Panc1 (cell line): ENCODE results near the gene RPL28. TPM values are rescaled to one million over a fixed set of nuclear protein-coding genes. Genes with fewer than 3 reads are reported as not detected.

Experiments used
- ATAC-seq: fragments of 200-7000 bp; cut with Tn5 transposase; 2 replicates; pipeline ENCODE4 v1.9.1; 2020; ENCODE audit warnings: mild to moderate bottlenecking, moderate library complexity
- BruUV-seq: library from RNA; stranded (reverse); fragments of 400-500 nt; replicated peaks from 2 replicates; lab custom pipeline; 2021; lab: Mats Ljungman, UMichigan
- CTCF ChIA-PET: fragments of 300-600 bp; sonication (Branson Sonifier 250); formaldehyde crosslinking; loops from one replicate; lab custom pipeline; 2022; ENCODE audit warnings: antibody characterized with exemption; lab: Charles Lee
- POLR2A ChIA-PET: fragments of 300-600 bp; sonication (Branson Sonifier 250); formaldehyde crosslinking; loops from one replicate; lab custom pipeline; 2022; ENCODE audit warnings: antibody characterized with exemption; lab: Charles Lee
- DNase-seq: peaks from one replicate; pipeline ENCODE4 v3.0.0-alpha.2; 2010; ENCODE audit warnings: low read depth, low spot score
- H3K27ac ChIP-seq: 2 replicates; pipeline ENCODE4 v1.5.1; 2011; ENCODE audit warnings: mild to moderate bottlenecking, low read length, inconsistent platforms
- H3K27me3 ChIP-seq: fragments of 200-500 bp; sonication (Bioruptor generic); 2 replicates; pipeline ENCODE4 v1.6.0; 2014; ENCODE audit warnings: low read length, inconsistent platforms; ENCODE audit not compliant: control insufficient read depth, insufficient read depth
- H3K36me3 ChIP-seq: fragments of 200-500 bp; sonication (Bioruptor generic); 2 replicates; pipeline ENCODE4 v1.5.1; 2014; ENCODE audit warnings: inconsistent platforms, mild to moderate bottlenecking, low read length, moderate library complexity; ENCODE audit not compliant: control insufficient read depth, insufficient read depth
- H3K4me1 ChIP-seq: 2 replicates; pipeline ENCODE4 v1.5.1; 2011; ENCODE audit warnings: inconsistent platforms, mild to moderate bottlenecking, low read length, moderate library complexity; ENCODE audit not compliant: control insufficient read depth, insufficient read depth
- H3K4me3 ChIP-seq, 2 experiments: 2 replicates each; pipeline ENCODE4 v1.5.1; 2011 to 2012; ENCODE audit warnings: low read depth in 2 of 2, low read length in 2 of 2, mild to moderate bottlenecking in 2 of 2, inconsistent platforms in 1 of 2, moderate library complexity in 1 of 2
- H3K9me3 ChIP-seq: fragments of 200-500 bp; sonication (Bioruptor generic); 2 replicates; pipeline ENCODE4 v1.5.1; 2014; ENCODE audit warnings: low read depth, mild to moderate bottlenecking, inconsistent platforms, low read length, moderate library complexity; ENCODE audit not compliant: control insufficient read depth, insufficient read depth
- CTCF ChIP-seq: fragments of 450-650 bp; IDR thresholded peaks from 2 replicates; pipeline ENCODE4 v1.5.1; 2017; ENCODE audit warnings: mild to moderate bottlenecking
- POLR2AphosphoS5 ChIP-seq: IDR thresholded peaks from 2 replicates; pipeline ENCODE4 v1.6.1; 2012; ENCODE audit warnings: mild to moderate bottlenecking, low read depth, low read length, moderate library complexity
- REST ChIP-seq, 2 experiments: IDR thresholded peaks; 2 replicates each; pipeline ENCODE4 v1.6.1; 2011 to 2012; ENCODE audit warnings: low read depth in 2 of 2, control low read depth in 1 of 2, low read length in 1 of 2, mild to moderate bottlenecking in 1 of 2, moderate library complexity in 1 of 2; ENCODE audit not compliant: insufficient read depth in 1 of 2
- SIN3A ChIP-seq: IDR thresholded peaks from 2 replicates; pipeline ENCODE4 v1.6.1; 2012; ENCODE audit warnings: low read depth, mild to moderate bottlenecking, low read length, moderate library complexity, borderline replicate concordance; ENCODE audit not compliant: insufficient read depth
- TCF7L2 ChIP-seq: IDR thresholded peaks from 2 replicates; pipeline ENCODE4 v1.6.1; 2011; ENCODE audit warnings: mild to moderate bottlenecking, low read depth, low read length, inconsistent platforms
- in situ Hi-C: cut with HindIII; loops from 2 replicates; pipeline ENCODE4 v1.10.0; 2016; ENCODE audit warnings: low sequenced_read_pairs, low pct_unique_long_range_greater_than_20kb
- intact Hi-C: fragments of 100-400 bp; cut with micrococcal nuclease; formaldehyde crosslinking; loops from one replicate; pipeline ENCODE4 v1.10.0; 2022; ENCODE audit not compliant: unreplicated experiment
- total RNA-seq: library from RNA; stranded (reverse); gene quantifications from one replicate; pipeline ENCODE4 v1.2.1, GENCODE V29; 2021; ENCODE audit not compliant: unreplicated experiment

RPL28 gene
- total RNA-seq, 1 experiment from 2014 or later, result 2,154 TPM

DNA sequence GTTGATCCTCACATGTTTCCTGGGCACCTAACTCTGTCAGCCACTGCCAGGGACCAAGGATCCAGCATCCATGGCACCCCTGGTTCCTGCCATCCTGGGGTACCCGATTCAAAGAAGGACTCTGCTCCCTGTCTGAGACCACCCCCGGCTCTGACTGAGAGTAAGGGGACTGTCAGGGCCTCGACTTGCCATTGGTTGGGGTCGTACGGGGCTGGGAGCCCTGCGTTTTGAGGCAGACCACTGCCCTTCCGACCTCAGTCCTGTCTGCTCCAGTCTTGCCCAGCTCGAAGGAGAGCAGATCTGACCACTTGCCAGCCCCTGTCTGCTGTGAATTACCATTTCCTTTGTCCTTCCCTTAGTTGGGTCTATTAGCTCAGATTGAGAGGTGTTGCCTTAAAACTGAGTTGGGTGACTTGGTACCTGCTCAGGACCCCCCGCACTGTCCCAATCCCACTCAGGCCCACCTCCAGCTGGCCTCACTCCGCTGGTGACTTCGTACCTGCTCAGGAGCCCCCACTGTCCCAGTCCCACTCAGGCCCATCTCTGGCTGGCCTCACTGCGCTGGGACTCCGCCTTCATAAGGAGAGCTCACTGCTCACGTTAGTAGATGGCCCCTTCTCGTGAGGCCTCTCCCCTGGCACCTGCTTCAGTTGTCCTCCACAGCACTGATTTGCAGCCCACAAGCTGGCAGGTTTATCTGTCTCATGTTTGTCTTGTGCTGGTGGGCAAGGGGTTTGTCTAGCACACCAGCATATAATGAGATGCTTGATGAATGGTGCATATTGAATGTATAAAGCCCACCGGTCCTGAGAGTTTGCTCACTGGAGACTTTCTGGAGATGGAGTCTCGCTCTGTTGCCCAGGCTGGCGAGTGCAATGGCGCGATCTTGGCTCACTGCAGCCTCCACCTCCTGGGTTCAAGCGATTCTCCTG, 3.9 kb downstream of the RPL28 start:
- Histone ChIP-seq H3K4me1 (peaks cover 58% of the 10 kb centered on the region), H3K27me3 (no peaks in the 10 kb centered on the region), H3K36me3 (peaks cover 22% of the 10 kb centered on the region), H3K9me3 (no peaks in the 10 kb centered on the region), H3K27ac (no peak overlapping the region), H3K4me3 (no peak overlapping the region)
- POLR2A ChIA-PET, result interaction anchor here (0.6 to 1.9 kb wide), 4 partner anchors 10 to 223 kb away, joined by 3 to 7 read pairs (median 4); partner anchors contain the start of gene DNAAF3
- TF ChIP-seq POLR2AphosphoS5 (peak; percentile 7; the same call in 1 of the 2 replicates), REST (IDR thresholded peaks at IDR 0.05; ENCODE audit: insufficient read depth in 1 of 2, low read depth in 2 of 2, low read length in 1 of 2) (no peak)
- intact Hi-C loops, result no loop called here
- in situ Hi-C loops, result no loop called here
- no peak for DNase-seq
- no TSS peak for BruUV-seq
- ATAC-seq, result no peak
- CTCF ChIA-PET, result no interaction called here

GRCh38 chr19:55390461-55390880, 4.7 kb downstream of the RPL28 start:
- no peaks in the 10 kb centered on the region for H3K27me3 ChIP-seq
- DNase-seq (no peak), ATAC-seq (peak; percentile 9; the same call in 1 of the 2 replicates)
- no peaks in the 10 kb centered on the region for H3K9me3 ChIP-seq
- ChIA-PET POLR2A (interaction anchor here (0.6 to 1.9 kb wide), 4 partner anchors 9 to 224 kb away, joined by 3 to 7 read pairs (median 4); partner anchors contain the start of gene DNAAF3), CTCF (no interaction called here)
- no TSS peak for BruUV-seq
- H3K4me1 ChIP-seq, result peaks cover 53% of the 10 kb centered on the region
- peaks cover 22% of the 10 kb centered on the region for H3K36me3 ChIP-seq
- H3K4me3 ChIP-seq, result no peak overlapping the region
- in situ Hi-C loops, result no loop called here
- TF ChIP-seq TCF7L2 (peak; percentile 32; the same call in 1 of the 2 replicates), REST (IDR thresholded peaks at IDR 0.05; ENCODE audit: insufficient read depth in 1 of 2, low read depth in 2 of 2, low read length in 1 of 2) (no peak), POLR2AphosphoS5 (no peak), SIN3A (no peak), CTCF (no peak)
- H3K27ac ChIP-seq, result 0 out of 2 replicates have a peak overlapping the region, but pooled peaks have one; percentile 2
- intact Hi-C loops, result no loop called here
